Ramos (cell line): ENCODE results near the gene UNC93A.
"Not testable (repeated sequence)": the region's sequence is repeated elsewhere in the genome, so short reads cannot be mapped to it uniquely, and the experiment has no call there.

ENCODE experiments used
- in situ Hi-C: fragments of 300-500 bp; cut with MboI; formaldehyde crosslinking; loops from one replicate; pipeline ENCODE4 v1.14.3; 2022; ENCODE audit warnings: low sequenced_read_pairs; ENCODE audit not compliant: unreplicated experiment

UNC93A gene

GRCh38 chr6:167290786-167291622 is at the start of gene UNC93A:
Gene UNC93A, plus strand, starts transcription at chr6:167291315. Its CDS starts 175 bp downstream, at chr6:167291490.
- in situ Hi-C loops, result loop anchor here (10.0 kb wide), 1 partner anchor 516 kb away; no protein-coding TSS in a partner anchor

GRCh38 chr6:167241321-167242134 is 49.6 kb upstream of the UNC93A start:
- in situ Hi-C loops, result not testable (repeated sequence)

GRCh38 chr6:167242135-167242506 is 49.0 kb upstream of the UNC93A start:
- in situ Hi-C loops, result not testable (repeated sequence)

GRCh38 chr6:167242511-167243051 is 48.5 kb upstream of the UNC93A start:
- in situ Hi-C loops, result not testable (repeated sequence)

GRCh38 chr6:167244064-167244960 is 46.8 kb upstream of the UNC93A start:
- in situ Hi-C loops, result no loop called here

- in situ Hi-C loops, result no loop called here
Measured at GRCh38 chr6:167244991-167245390, 46.1 kb upstream of the UNC93A start.

- in situ Hi-C loops, result no loop called here
Measured at GRCh38 chr6:167245591-167245990, 45.5 kb upstream of the UNC93A start.

- in situ Hi-C loops, result no loop called here
Measured at GRCh38 chr6:167247814-167248595, 43.1 kb upstream of the UNC93A start.

GRCh38 chr6:167248878-167249455 is 42.1 kb upstream of the UNC93A start:
- in situ Hi-C loops, result not testable (repeated sequence)

GRCh38 chr6:167252271-167252670 is 38.8 kb upstream of the UNC93A start:
- in situ Hi-C loops, result no loop called here

GRCh38 chr6:167255918-167256553 is 35.1 kb upstream of the UNC93A start:
- in situ Hi-C loops, result no loop called here

GRCh38 chr6:167258646-167259045 is 32.5 kb upstream of the UNC93A start:
- in situ Hi-C loops, result no loop called here

- in situ Hi-C loops, result not testable (repeated sequence)
Measured at GRCh38 chr6:167266057-167266829, 24.9 kb upstream of the UNC93A start.

GRCh38 chr6:167266830-167267555 is 24.1 kb upstream of the UNC93A start:
- in situ Hi-C loops, result no loop called here

- in situ Hi-C loops, result not testable (repeated sequence)
Measured at GRCh38 chr6:167267556-167267898, 23.6 kb upstream of the UNC93A start.

GRCh38 chr6:167267921-167268401 is 23.2 kb upstream of the UNC93A start:
- in situ Hi-C loops, result no loop called here

GRCh38 chr6:167268683-167269280 is 22.3 kb upstream of the UNC93A start:
- in situ Hi-C loops, result no loop called here
